Measurements from ENCODE around the gene TPSD1.
"Not testable (repeated sequence)": the region's sequence is repeated elsewhere in the genome, so short reads cannot be mapped to it uniquely, and the experiment has no call there.

The TPSD1 gene

GRCh38 chr16:1241081-1241480 lies 14.8 kb upstream of the TPSD1 start:
- not testable (repeated sequence) for DNase-seq (ENCODE audit: low spot score)

GRCh38 chr16:1243363-1243762 lies 12.5 kb upstream of the TPSD1 start:
- DNase-seq (ENCODE audit: low spot score), result not testable (repeated sequence)

GRCh38 chr16:1243907-1244850 lies 11.7 kb upstream of the TPSD1 start:
- not testable (repeated sequence) for DNase-seq (ENCODE audit: low spot score)

DNA sequence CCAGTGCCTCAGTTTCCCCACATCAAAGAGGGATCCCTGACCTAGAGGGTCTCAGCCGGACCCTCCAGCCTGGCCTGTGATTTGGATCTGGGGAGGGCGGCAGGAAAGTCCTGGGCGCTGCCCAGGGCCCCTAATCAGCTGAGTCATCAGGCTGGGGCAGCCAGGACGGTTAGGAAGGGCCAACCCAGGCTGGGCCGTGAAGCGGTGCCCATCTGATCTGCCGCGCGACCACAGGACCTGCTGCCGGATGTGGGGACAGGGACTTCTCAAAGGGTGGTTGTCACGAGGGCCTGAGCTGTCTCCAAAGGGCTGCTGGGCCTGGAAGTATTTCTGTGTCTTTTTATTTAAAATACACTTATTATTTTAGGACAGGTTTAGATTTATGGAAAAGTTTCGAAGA lies 11.0 kb upstream of the TPSD1 start:
- DNase-seq (ENCODE audit: low spot score), result peak; percentile 0

GRCh38 chr16:1245452-1246020 lies 10.3 kb upstream of the TPSD1 start:
- peak; percentile 9 for DNase-seq (ENCODE audit: low spot score)

GRCh38 chr16:1247903-1248537 lies 7.8 kb upstream of the TPSD1 start:
- DNase-seq (ENCODE audit: low spot score), result not testable (repeated sequence)

DNA sequence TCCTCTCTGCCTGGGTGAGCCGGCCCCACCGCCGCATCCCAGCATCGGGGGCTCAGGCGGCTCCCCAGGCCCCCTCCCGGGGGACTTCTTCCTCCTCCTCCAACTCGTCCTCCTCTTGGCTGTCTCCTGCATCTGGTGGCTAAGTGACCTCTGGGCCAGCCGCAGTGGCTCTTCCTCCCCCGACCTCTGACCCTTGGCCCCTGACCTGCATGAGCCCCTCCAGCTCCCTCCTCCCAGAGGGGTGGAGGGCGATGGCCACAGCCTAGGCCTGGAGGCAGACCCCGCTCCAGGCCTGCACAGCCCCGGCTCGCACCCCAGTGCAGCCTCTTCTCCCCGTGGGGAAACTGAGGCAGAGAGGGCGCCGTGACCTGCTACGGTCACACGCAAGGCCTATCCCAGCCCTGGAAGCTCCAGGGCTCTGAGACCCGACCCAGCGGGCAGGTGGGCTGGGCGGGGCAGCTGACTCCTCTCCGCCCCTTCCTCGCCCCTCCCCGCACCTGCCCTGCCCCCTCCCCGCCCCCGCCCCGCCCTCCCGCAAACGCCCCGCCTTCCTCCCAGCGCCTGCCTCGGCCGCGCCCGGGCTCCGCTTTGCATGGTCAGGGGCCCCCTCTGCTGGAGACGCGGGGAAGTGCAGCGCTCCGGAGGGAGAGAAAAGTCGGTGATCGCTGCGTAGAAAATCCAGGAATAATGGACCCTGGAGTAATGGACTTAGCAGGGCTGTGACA lies 6.7 kb upstream of the TPSD1 start:
- DNase-seq (ENCODE audit: low spot score), result not testable (repeated sequence)

DNA sequence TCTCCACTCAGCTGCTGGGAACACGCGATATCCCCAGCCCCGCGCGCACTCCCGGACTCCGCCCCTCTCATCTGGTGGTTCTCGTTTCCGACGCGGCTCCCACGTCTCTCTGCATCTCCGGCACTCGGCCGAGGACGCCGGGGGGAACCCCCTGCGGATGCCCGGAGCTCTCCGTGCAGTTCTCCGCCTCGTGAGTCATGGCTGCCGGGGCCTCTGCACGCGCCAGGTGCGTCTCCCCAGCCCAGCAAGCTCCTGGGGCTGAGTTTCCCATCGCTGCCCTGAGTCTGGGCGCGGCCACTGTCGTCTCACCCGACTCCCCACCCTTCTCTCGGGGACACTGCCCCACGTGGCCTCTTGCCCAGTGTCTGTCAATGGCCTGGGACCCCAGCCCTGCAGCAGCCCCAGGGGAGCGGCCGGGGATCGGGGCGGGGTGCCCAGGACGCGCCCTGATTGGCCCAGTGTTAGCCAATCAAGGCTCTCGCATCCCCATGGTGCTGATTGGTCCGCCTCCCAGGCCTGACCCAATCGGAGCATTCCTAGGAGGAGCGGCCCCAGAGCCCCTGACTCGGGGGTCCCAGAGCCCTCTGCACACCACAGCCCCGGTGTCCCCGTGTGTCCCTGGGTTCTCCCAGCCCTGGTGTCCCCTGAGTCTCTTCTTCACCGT lies 2.0 kb upstream of the TPSD1 start:
- DNase-seq (ENCODE audit: low spot score), result not testable (repeated sequence)

DNA sequence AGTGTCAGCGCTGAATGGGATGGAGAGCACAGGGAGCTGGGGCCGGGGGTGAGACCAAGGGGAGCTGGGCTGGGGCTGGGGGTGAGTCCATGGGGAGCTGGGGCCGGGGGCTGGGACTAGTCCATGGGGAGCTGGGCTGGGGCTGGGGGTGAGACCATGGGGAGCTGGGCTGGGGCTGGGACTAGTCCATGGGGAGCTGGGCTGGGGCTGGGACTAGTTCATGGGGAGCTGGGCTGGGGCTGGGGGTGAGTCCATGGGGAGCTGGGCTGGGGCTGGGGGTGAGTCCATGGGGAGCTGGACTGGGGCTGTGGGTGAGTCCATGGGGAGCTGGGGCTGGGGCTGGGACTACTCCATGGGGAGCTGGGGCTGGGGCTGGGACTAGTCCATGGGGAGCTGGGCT lies 1.0 kb upstream of the TPSD1 start:
- not testable (repeated sequence) for DNase-seq (ENCODE audit: low spot score)

- DNase-seq (ENCODE audit: low spot score), result not testable (repeated sequence)
These were observed 516 bp downstream of the TPSD1 start for GRCh38 chr16:1256296-1256873.

DNA sequence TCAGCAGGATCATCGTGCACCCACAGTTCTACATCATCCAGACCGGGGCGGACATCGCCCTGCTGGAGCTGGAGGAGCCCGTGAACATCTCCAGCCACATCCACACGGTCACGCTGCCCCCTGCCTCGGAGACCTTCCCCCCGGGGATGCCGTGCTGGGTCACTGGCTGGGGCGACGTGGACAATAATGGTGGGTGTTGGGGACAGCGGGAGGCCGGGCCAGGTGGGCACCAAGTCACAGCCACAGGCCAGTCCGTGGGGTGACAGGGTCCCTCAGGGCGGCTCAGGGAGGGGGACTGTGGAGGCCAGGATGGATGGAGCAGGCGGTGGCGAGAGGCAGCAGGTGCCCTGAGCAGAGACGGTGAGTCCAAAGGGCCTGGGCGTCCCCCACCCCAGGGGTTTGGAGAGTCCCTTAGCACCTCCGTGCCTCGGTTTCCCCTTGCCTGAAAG lies 1.0 kb downstream of the TPSD1 start:
- DNase-seq (ENCODE audit: low spot score), result no peak

DNA sequence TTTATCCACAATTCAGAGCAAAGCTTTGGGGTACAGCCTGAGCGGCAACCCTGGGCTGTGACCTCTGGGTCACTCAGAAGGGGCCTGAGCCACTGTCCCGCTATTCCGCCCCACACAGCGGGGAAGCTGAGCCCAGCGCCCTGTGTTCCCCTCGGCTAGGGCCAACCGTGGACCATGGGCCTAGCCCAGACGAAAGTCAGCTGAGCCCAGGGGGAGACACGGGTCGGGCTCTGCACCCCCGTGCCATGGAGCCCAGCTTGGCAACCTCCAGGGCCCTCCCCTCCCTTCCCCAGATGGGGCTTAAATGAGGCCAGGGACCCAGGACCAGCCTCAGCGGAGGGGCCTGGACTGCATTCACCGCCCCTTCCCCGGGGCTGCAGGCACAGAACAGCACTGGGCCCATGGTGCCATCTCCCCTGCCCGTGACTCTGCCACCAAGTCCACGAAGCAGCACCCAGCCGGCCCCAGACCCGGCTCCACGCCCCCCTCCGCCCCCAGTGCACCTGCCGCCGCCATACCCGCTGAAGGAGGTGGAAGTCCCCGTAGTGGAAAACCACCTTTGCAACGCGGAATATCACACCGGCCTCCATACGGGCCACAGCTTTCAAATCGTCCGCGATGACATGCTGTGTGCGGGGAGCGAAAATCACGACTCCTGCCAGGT lies 1.8 kb downstream of the TPSD1 start:
- DNase-seq (ENCODE audit: low spot score), result no peak

GRCh38 chr16:1258225-1258600 lies 2.3 kb downstream of the TPSD1 start:
- DNase-seq (ENCODE audit: low spot score), result no peak

DNA sequence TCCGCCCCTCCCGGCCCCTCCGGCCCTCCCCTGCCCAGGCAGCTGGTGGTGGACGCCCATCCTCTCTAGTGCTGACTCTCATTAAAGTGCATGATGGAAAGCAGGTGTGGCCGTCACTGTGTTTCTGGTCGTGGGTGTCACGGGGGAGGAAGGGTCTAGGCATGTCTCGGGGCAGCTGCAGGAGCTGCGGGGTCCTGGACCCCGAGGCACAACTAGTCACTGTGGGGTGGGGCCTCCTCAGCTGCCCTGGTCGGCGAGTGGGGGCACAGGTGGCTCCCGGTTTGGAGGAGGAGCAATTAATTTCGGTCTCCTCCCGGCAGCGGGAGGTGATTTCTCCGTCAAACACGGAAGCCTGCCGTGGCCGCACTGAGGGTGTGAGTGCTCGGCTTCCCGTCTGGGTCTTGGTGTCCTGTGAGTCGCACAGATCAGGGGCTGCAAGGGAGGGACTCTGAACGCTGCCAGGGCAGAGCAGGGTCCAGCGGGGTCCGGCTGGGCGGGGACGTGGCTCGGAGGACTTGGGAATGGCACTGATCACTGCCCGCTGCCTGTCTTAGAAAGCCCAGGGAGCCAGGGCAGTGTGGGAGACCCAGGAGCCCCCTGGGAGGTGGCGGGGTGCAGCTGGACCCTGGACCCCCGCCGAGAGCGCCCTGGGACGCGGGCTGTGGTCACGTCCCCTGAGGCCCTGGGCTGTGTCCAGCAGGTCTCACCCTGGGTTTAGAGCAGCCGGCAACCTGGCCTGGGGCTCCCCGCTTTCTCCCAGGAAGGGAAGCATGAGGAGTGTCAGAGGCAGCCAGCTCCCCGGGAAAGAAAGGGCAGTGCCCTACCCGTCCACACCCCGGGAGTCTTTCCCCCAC lies 3.3 kb downstream of the TPSD1 start:
- peak; percentile 35 for DNase-seq (ENCODE audit: low spot score)

DNA sequence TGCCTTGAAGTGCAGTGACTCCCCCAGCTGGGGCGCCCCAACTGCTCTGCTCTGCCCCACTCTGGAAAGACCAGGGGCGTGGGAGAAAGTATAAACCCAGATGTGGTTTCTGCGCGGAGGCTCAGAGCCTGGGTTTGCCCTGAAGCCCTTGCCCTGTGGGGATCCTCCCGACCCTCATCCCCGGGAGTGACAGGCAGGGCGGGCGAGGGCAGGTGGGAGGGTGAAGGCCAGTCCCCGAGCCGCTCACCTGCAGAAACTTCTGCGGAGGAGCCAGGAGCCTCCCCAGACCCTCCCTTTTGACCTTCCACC lies 3.8 kb downstream of the TPSD1 start:
- DNase-seq (ENCODE audit: low spot score), result no peak

- DNase-seq (ENCODE audit: low spot score), result no peak
These were observed 4.3 kb downstream of the TPSD1 start for GRCh38 chr16:1260101-1260680.

DNA sequence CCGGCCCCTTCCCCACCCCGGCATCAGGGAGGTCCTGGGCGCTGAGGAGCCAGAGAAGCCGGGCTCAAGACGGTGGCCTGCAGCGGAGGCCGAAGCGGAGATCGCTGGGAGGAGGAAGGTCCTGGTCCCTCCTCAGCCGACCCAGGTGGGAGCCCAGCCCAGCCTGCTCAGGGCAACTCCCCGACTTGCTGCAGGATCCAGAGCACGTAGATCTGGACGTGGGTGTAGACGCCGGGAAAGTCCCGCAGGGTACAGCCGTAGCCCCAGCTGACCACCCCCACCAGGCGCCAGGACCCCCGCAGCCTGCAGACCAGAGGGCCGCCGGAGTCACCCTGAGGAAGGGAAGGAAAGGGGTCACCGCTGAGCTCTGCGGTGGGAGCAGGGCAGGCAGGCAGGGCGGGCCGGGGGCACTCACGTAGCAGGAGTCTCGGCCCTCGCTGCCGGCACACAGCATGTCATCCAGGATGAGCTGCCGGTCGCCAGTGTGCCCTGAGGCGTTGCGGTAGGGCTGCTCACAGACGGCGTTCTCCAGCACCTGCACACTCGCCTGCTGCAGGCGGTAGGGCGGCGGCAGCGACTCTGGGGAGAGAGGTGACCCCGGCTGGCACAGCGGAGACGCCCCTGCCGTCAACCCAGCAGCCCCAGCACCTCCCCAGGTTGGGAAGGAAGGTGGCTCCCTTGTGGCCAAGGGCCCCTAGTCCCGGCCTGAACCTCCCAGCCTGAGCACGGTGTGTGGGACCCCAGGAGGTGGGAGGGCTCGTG lies 5.4 kb downstream of the TPSD1 start:
- no peak for DNase-seq (ENCODE audit: low spot score)

GRCh38 chr16:1262210-1262845 lies 6.5 kb downstream of the TPSD1 start:
- no peak for DNase-seq (ENCODE audit: low spot score)
